ENCODE data around the gene TRIM71. TPM values are rescaled to one million over a fixed set of nuclear protein-coding genes. Genes with fewer than 3 reads are reported as not detected.
"Not testable (repeated sequence)": the region's sequence is repeated elsewhere in the genome, so short reads cannot be mapped to it uniquely, and the experiment has no call there.

Gene TRIM71
- total RNA-seq, 1 donor from 2014 or later: not detected

DNA sequence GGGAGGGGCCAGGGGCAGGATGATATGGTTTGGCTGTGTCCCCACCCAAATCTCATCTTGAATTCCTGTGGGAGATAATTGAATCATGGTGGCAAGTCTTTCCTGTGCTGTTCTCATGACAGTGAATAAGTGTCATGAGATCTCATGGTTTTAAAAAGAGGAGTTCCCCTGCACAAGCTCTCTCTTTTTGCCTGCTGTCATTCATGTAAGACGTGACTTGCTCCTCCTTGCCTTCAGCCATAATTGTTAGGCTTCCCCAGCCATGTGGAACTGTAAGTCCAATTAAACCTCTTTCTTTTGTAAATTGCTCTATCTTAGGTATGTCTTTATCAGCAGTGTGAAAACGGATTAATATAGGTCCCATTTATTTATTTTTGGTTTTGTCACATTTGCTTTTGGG lies 113.5 kb downstream of the TRIM71 start:
- DNase-seq (ENCODE audit: low read depth, low spot score): not testable (repeated sequence)

GRCh38 chr3:32934150-32934742 lies 116.4 kb downstream of the TRIM71 start:
- DNase-seq (ENCODE audit: low read depth, low spot score): no peak

GRCh38 chr3:32937331-32937730 lies 119.5 kb downstream of the TRIM71 start:
- DNase-seq (ENCODE audit: low read depth, low spot score): no peak

DNA sequence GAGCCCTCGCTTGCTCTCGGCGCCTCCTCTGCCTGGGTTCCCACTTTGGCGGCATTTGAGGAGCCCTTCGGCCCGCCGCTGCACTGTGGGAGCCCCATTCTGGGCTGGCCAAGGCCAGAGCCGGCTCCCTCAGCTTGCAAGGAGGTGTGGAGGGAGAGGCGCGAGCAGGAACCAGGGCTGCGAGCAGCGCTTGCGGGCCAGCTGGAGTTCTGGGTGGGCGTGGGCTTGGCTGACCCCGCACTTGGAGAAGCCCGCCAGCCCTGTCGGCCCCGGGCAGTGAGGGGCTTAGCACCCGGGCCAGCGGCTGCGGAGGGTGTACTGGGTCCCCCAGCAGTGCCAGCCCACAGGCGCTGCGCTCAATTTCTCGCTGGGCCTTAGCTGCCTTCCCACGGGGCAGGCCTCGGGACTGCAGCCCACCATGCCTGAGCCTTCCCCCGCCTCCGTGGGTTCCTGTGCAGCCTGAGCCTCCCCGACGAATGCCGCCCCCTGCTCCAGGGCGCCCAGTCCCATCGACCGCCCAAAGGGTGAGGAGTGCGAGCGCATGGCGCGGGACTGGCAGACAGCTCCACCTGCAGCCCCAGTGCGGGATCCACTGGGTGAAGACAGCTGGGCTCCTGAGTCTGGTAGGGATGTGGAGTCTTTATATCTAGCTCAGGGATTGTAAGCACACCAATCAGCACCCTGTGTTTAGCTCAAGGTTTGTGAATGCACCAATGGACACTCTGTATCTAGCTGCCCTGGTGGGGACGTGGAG lies 121.9 kb downstream of the TRIM71 start:
- DNase-seq (ENCODE audit: low read depth, low spot score): not testable (repeated sequence)

- DNase-seq (ENCODE audit: low read depth, low spot score): no peak
Measured at GRCh38 chr3:32940726-32941125, 122.9 kb downstream of the TRIM71 start.

- no peak for DNase-seq (ENCODE audit: low read depth, low spot score)
Measured at GRCh38 chr3:32945136-32945535, 127.3 kb downstream of the TRIM71 start.

DNA sequence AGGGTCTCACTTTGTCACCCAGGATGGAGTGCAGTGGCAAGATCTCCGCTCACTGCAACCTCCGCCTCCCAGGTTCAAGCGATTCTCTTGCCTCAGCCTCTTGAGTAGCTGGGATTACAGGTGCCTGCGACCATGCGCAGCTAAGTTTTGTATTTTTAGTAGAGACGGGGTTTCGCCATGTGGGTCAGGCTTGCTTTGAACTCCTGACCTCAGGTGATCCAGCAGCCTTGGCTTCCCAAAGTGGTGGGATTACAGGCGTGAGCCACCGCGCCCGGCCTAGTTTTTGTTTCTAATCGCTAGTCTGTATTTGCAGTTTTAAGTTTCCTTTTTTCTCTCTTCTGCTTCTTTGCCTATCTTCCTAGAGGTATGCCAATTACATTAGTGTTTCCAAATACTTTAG lies 127.8 kb downstream of the TRIM71 start:
- DNase-seq (ENCODE audit: low read depth, low spot score): not testable (repeated sequence)

GRCh38 chr3:32946973-32947788 lies 129.4 kb downstream of the TRIM71 start:
- DNase-seq (ENCODE audit: low read depth, low spot score): no peak

Other genes with a start within 250 kb of the TRIM71 start
- 45.9 and 54.9 TPM in 2 replicates for gene DYNC1LI1, start 247.1 kb upstream of the TRIM71 start, total RNA-seq
- 30.5 and 36.6 TPM in 2 replicates for gene CNOT10, start 132.8 kb upstream of the TRIM71 start, total RNA-seq
- 0.21 TPM in 1 of 2 replicates, not detected in the other for gene CCR4, start 133.6 kb downstream of the TRIM71 start, total RNA-seq